HG02870 (cell line): Measurements from ENCODE around the gene SLCO4A1.

ENCODE experiments used
- ATAC-seq: cut with Tn5 transposase; IDR thresholded peaks from one replicate; pipeline ENCODE4 v1.9.1; 2021; ENCODE audit warnings: mild to moderate bottlenecking, moderate library complexity; ENCODE audit not compliant: unreplicated experiment

Gene SLCO4A1

GRCh38 chr20:62710221-62710885, 68.0 kb downstream of the SLCO4A1 start:
- ATAC-seq: no peak

GRCh38 chr20:62710886-62711702, 68.8 kb downstream of the SLCO4A1 start:
- no peak for ATAC-seq

- ATAC-seq: no peak
Measured at GRCh38 chr20:62711703-62712101, 69.4 kb downstream of the SLCO4A1 start.

- no peak for ATAC-seq
Measured at GRCh38 chr20:62712606-62713005, 70.3 kb downstream of the SLCO4A1 start.

GRCh38 chr20:62714006-62714405, 71.7 kb downstream of the SLCO4A1 start:
- ATAC-seq: no peak

GRCh38 chr20:62714799-62715198, 72.5 kb downstream of the SLCO4A1 start:
- no peak for ATAC-seq

- no peak for ATAC-seq
Measured at GRCh38 chr20:62715201-62715600, 72.9 kb downstream of the SLCO4A1 start.

GRCh38 chr20:62716198-62716940, 74.1 kb downstream of the SLCO4A1 start:
- no peak for ATAC-seq

- no peak for ATAC-seq
Measured at GRCh38 chr20:62716941-62717310, 74.6 kb downstream of the SLCO4A1 start.

- no peak for ATAC-seq
Measured at GRCh38 chr20:62717933-62718332, 75.6 kb downstream of the SLCO4A1 start.

GRCh38 chr20:62718546-62718945, 76.2 kb downstream of the SLCO4A1 start:
- no peak for ATAC-seq

GRCh38 chr20:62719250-62719935, 77.1 kb downstream of the SLCO4A1 start:
- ATAC-seq: no peak
